ENCODE measurements around the gene PARD6B.
"Not testable (repeated sequence)": the region's sequence is repeated elsewhere in the genome, so short reads cannot be mapped to it uniquely, and the experiment has no call there.

The PARD6B gene

GRCh38 chr20:50695135-50695872 is 36.1 kb upstream of the PARD6B start:
- H3K27me3 Mint-ChIP-seq = peaks cover 22% of the 10 kb centered on the region
- H3K4me3 Mint-ChIP-seq = no peak overlapping the region
- H3K27ac Mint-ChIP-seq = no peak overlapping the region
- no peaks in the 10 kb centered on the region for H3K9me3 Mint-ChIP-seq
- H3K36me3 Mint-ChIP-seq = no peaks in the 10 kb centered on the region
- H3K4me1 Mint-ChIP-seq = peaks cover 14% of the 10 kb centered on the region

GRCh38 chr20:50698255-50698654 is 33.1 kb upstream of the PARD6B start:
- not testable (repeated sequence) for H3K27ac Mint-ChIP-seq, H3K27me3 Mint-ChIP-seq, H3K36me3 Mint-ChIP-seq, H3K4me1 Mint-ChIP-seq, H3K9me3 Mint-ChIP-seq, H3K4me3 Mint-ChIP-seq

GRCh38 chr20:50699688-50700087 is 31.7 kb upstream of the PARD6B start:
- Mint-ChIP-seq H3K4me1 (no peaks in the 10 kb centered on the region), H3K4me3 (no peak overlapping the region), H3K9me3 (no peaks in the 10 kb centered on the region), H3K36me3 (no peaks in the 10 kb centered on the region), H3K27me3 (no peaks in the 10 kb centered on the region), H3K27ac (peak overlapping the region; percentile 32)

GRCh38 chr20:50701041-50701963 is 30.1 kb upstream of the PARD6B start:
- Mint-ChIP-seq H3K27me3 (peaks cover 5% of the 10 kb centered on the region), H3K9me3 (no peaks in the 10 kb centered on the region), H3K4me3 (no peak overlapping the region), H3K36me3 (no peaks in the 10 kb centered on the region), H3K27ac (no peak overlapping the region), H3K4me1 (no peaks in the 10 kb centered on the region)

- H3K9me3 Mint-ChIP-seq, H3K4me3 Mint-ChIP-seq, H3K4me1 Mint-ChIP-seq, H3K27me3 Mint-ChIP-seq, H3K27ac Mint-ChIP-seq, H3K36me3 Mint-ChIP-seq: not testable (repeated sequence)
These were observed 27.5 kb upstream of the PARD6B start for GRCh38 chr20:50703651-50704438.

- H3K27me3 Mint-ChIP-seq = peaks cover 5% of the 10 kb centered on the region
- H3K4me3 Mint-ChIP-seq = no peak overlapping the region
- H3K9me3 Mint-ChIP-seq = no peaks in the 10 kb centered on the region
- no peaks in the 10 kb centered on the region for H3K36me3 Mint-ChIP-seq
- no peak overlapping the region for H3K27ac Mint-ChIP-seq
- no peaks in the 10 kb centered on the region for H3K4me1 Mint-ChIP-seq
These were observed 26.9 kb upstream of the PARD6B start for GRCh38 chr20:50704514-50704913.

GRCh38 chr20:50704971-50705370 is 26.4 kb upstream of the PARD6B start:
- Mint-ChIP-seq H3K27ac (no peak overlapping the region), H3K9me3 (no peaks in the 10 kb centered on the region), H3K27me3 (peaks cover 5% of the 10 kb centered on the region), H3K36me3 (no peaks in the 10 kb centered on the region), H3K4me1 (no peaks in the 10 kb centered on the region), H3K4me3 (no peak overlapping the region)

GRCh38 chr20:50708845-50709635 is 22.3 kb upstream of the PARD6B start:
- no peak overlapping the region for H3K27ac Mint-ChIP-seq
- no peak overlapping the region for H3K4me3 Mint-ChIP-seq
- peaks cover 13% of the 10 kb centered on the region for H3K27me3 Mint-ChIP-seq
- H3K4me1 Mint-ChIP-seq = no peaks in the 10 kb centered on the region
- H3K36me3 Mint-ChIP-seq = no peaks in the 10 kb centered on the region
- H3K9me3 Mint-ChIP-seq = no peaks in the 10 kb centered on the region

- no peaks in the 10 kb centered on the region for H3K9me3 Mint-ChIP-seq
- no peak overlapping the region for H3K27ac Mint-ChIP-seq
- H3K27me3 Mint-ChIP-seq = peaks cover 13% of the 10 kb centered on the region
- no peaks in the 10 kb centered on the region for H3K36me3 Mint-ChIP-seq
- no peaks in the 10 kb centered on the region for H3K4me1 Mint-ChIP-seq
- H3K4me3 Mint-ChIP-seq = no peak overlapping the region
These were observed 21.8 kb upstream of the PARD6B start for GRCh38 chr20:50709636-50709973.

- no peak overlapping the region for H3K4me3 Mint-ChIP-seq
- H3K27ac Mint-ChIP-seq = no peak overlapping the region
- no peaks in the 10 kb centered on the region for H3K36me3 Mint-ChIP-seq
- H3K27me3 Mint-ChIP-seq = peaks cover 11% of the 10 kb centered on the region
- H3K9me3 Mint-ChIP-seq = no peaks in the 10 kb centered on the region
- H3K4me1 Mint-ChIP-seq = no peaks in the 10 kb centered on the region
These were observed 20.8 kb upstream of the PARD6B start for GRCh38 chr20:50710492-50711063.

- Mint-ChIP-seq H3K36me3 (no peaks in the 10 kb centered on the region), H3K27ac (no peak overlapping the region), H3K4me1 (no peaks in the 10 kb centered on the region), H3K9me3 (no peaks in the 10 kb centered on the region), H3K27me3 (peaks cover 8% of the 10 kb centered on the region), H3K4me3 (no peak overlapping the region)
These were observed 20.1 kb upstream of the PARD6B start for GRCh38 chr20:50711113-50711825.

- H3K9me3 Mint-ChIP-seq = no peaks in the 10 kb centered on the region
- no peak overlapping the region for H3K4me3 Mint-ChIP-seq
- no peaks in the 10 kb centered on the region for H3K4me1 Mint-ChIP-seq
- H3K27me3 Mint-ChIP-seq = peaks cover 8% of the 10 kb centered on the region
- H3K27ac Mint-ChIP-seq = no peak overlapping the region
- H3K36me3 Mint-ChIP-seq = no peaks in the 10 kb centered on the region
These were observed 18.4 kb upstream of the PARD6B start for GRCh38 chr20:50712771-50713656.

GRCh38 chr20:50713657-50714101 is 17.7 kb upstream of the PARD6B start:
- no peak overlapping the region for H3K4me3 Mint-ChIP-seq
- H3K27ac Mint-ChIP-seq = no peak overlapping the region
- no peaks in the 10 kb centered on the region for H3K4me1 Mint-ChIP-seq
- H3K36me3 Mint-ChIP-seq = no peaks in the 10 kb centered on the region
- no peaks in the 10 kb centered on the region for H3K9me3 Mint-ChIP-seq
- H3K27me3 Mint-ChIP-seq = peaks cover 8% of the 10 kb centered on the region

- not testable (repeated sequence) for H3K27me3 Mint-ChIP-seq, H3K27ac Mint-ChIP-seq, H3K4me3 Mint-ChIP-seq, H3K36me3 Mint-ChIP-seq, H3K4me1 Mint-ChIP-seq, H3K9me3 Mint-ChIP-seq
These were observed 17.0 kb upstream of the PARD6B start for GRCh38 chr20:50714426-50714825.

Measured in activated naive CD4-positive, alpha-beta T cell treated with anti-CD3 and anti-CD28 coated beads, Interleukin-2, amount 50 U/mL, for 24 hours (primary cell).